ENCODE measurements around the gene EP400.

- TF ChIP-seq POLR2A (IDR thresholded peaks at IDR 0.05) = no peak
- TF ChIP-seq, protein P1, sequence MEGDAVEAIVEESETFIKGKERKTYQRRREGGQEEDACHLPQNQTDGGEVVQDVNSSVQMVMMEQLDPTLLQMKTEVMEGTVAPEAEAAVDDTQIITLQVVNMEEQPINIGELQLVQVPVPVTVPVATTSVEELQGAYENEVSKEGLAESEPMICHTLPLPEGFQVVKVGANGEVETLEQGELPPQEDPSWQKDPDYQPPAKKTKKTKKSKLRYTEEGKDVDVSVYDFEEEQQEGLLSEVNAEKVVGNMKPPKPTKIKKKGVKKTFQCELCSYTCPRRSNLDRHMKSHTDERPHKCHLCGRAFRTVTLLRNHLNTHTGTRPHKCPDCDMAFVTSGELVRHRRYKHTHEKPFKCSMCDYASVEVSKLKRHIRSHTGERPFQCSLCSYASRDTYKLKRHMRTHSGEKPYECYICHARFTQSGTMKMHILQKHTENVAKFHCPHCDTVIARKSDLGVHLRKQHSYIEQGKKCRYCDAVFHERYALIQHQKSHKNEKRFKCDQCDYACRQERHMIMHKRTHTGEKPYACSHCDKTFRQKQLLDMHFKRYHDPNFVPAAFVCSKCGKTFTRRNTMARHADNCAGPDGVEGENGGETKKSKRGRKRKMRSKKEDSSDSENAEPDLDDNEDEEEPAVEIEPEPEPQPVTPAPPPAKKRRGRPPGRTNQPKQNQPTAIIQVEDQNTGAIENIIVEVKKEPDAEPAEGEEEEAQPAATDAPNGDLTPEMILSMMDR (IDR thresholded peaks at IDR 0.05) = no peak
- no peak for TF ChIP-seq POLR2AphosphoS5 (IDR thresholded peaks at IDR 0.05)
- no peak for TF ChIP-seq EP300 (IDR thresholded peaks at IDR 0.05)
These were observed 155.7 kb downstream of the EP400 start for GRCh38 chr12:132105467-132105866.

Measured in upper lobe of left lung (tissue), 4 donors.